Activated CD8-positive, alpha-beta memory T cell treated with anti-CD3 and anti-CD28 coated beads, Interleukin-2, amount 50 U/mL, for 4 hours (primary cell): ENCODE data around the gene CRYM.
"Not testable (repeated sequence)": the region's sequence is repeated elsewhere in the genome, so short reads cannot be mapped to it uniquely, and the experiment has no call there.

ENCODE experiments used
- DNase-seq: peaks from one replicate; pipeline ENCODE4 v3.0.0-alpha.2; 2020

CRYM gene

DNA sequence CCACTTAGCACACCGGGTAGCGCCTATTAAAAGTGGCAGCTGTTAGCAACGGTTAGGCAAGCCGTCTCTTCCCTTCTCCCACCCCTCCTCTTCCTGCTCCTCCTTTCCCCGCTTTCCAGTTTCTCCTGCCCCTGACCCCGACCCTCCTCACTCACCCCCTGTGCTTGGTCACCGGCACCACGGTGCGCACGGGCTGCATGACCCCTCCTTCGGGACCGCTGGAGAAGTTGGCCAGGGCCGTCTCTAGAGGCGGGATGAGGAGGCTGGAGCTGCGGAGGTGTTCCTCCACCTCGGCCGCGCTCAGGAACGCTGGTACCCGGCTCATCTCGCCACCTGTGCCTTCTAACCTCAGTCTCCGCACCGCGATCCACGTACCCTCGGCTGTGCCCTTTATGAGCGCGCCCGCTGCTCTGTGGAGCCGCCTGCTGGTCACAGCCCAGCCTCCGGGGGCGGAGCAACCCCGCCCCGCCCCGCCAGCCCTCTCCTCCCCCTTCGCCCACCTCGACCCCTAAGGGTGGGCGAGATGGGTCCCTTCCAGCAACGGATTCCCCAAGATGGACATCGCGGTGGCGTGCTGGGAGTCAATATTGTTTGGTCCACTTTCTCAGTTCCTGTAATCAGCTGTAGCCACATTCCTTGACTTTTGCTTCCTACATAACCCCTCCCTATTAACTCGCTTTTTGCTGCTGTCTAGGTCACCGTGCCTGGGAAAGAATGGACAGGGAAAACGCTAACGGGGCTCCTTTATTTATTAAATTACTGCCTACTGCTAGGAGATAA is at the start of gene CRYM:
TSS of gene CRYM (minus strand) at position 364 of the 780 bp plus-strand sequence. CDS start at position 325, 39 bp downstream.
- DNase-seq, result no peak

DNA sequence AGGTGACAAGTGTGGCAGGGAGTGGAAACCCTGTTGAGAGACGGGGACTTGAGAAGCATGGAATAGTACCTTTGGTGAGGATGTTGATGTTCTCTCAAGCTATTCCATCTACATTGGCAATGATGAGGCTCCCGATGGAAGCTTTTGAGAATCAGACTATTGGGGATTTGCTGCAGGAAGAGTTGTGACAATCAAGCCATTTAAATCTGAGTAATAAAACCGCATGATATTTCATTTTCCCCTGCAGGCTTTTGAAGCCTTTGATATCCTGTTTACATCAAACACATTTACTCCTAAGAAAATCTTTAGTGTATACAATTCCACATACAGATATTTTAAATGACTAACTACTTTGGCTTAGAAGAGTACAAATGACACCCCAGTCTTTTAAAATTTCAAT is 49.0 kb upstream of the CRYM start:
- DNase-seq, result no peak

GRCh38 chr16:21326459-21326858 is 48.4 kb upstream of the CRYM start:
- DNase-seq, result no peak

GRCh38 chr16:21324267-21324666 is 46.2 kb upstream of the CRYM start:
- DNase-seq, result no peak

DNA sequence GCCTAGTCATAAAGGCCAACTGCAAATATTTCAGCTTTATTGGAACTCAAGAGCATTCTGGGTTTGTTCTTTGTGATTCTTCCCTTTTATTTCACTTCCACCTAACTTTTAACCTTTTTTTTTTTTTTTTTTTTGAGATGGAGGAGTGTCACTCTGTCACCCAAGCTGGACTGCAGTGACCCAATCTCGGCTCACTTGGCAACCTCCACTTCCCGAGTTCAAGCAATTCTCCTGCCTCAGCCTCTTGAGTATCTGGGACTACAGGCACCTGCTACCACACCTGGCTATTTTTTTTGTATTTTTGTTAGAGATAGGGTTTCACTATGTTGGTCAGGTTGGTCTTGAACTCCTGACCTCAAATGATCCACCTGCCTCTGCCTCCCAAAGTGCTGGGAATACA is 44.2 kb upstream of the CRYM start:
- DNase-seq, result not testable (repeated sequence)

- no peak for DNase-seq
Observed at GRCh38 chr16:21321736-21322135, 43.6 kb upstream of the CRYM start.

DNA sequence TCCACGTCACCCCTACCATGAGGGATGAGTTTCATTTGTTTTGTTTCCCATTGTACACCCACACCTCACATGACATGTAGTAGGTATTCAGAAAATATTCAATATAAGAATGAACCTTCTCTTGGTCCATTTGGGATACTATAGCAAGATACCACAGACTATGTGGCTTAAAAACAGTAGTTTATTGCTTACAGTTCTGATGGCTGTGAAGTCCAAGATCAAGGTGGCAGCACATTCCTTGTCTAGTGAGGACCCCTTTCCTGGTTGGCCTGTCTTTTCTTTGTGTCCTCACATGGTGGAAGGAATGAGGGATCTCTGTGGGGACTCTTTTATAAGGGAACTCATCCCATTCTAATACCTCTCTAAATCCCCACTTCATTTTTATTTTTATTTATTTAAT is 36.2 kb upstream of the CRYM start:
- DNase-seq, result no peak

DNA sequence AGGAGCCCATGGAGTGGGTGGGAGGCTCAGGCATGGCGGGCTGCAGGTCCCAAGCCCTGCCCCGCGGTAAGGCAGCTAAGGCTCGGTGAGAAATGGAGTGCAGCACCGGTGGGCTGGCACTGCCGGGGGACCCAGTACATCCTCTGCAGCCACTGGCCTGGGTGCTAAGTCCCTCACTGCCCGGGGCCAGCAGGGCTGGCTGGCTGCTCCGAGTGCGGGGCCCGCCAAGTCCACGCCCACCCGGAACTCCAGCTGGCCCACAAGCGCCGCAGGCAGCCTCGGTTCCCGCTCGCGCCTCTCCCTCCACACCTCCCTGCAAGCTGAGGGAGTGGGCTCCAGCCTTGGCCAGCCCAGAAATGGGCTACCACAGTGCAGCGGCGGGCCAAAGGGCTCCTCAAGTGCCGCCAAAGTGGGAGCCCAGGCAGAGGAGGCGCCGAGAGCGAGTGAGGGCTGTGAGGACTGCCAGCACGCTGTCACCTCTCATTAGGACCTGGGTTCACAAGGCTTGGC is 34.8 kb upstream of the CRYM start:
- not testable (repeated sequence) for DNase-seq

DNA sequence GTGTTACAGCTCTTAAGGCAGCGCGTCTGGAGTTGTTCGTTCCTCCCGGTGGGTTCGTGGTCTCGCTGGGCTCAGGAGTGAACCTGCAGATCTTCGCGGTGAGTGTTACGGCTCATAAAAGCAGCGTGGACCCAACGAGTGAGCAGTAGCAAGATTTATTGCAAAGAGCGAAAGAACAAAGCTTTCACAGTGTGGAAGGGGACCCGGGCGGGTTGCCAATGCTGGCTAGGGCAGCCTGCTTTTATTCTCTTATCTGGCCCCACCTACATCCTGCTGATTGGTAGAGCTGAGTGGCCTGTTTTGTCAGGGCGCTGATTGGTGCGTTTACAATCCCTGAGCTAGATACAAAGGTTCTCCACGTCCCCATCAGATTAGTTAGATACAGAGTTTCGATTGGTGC is 34.0 kb upstream of the CRYM start:
- DNase-seq, result not testable (repeated sequence)

GRCh38 chr16:21306712-21307111 is 28.6 kb upstream of the CRYM start:
- DNase-seq, result not testable (repeated sequence)

DNA sequence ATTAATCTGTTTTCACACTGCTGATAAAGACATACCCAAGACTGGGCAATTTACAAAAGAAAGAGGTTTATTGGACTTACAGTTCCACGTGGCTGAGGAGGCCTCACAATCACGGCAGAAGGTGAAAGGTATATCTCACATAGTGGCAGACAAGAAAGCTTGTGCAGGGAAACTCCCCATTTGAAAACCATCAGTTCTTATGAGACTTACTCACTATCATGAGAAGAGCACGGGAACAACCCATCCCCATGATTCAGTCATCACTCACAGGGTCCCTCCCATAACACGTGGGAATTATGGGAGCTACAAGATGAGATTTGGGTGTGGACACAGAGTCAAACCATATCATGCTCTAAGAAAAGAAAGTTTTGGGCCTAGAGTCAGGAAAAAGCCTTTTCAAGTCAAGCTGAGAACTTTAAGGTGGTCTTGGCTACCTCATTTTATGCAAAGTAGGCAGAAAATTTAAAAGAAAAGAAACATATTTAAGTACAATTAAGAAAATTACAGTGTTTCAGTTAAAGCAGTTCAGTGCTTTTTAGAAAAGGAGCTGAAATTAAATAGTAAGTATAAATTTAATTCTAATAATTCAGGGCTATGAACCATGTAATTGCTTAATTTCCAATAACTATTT is 24.9 kb upstream of the CRYM start:
- no peak for DNase-seq

DNA sequence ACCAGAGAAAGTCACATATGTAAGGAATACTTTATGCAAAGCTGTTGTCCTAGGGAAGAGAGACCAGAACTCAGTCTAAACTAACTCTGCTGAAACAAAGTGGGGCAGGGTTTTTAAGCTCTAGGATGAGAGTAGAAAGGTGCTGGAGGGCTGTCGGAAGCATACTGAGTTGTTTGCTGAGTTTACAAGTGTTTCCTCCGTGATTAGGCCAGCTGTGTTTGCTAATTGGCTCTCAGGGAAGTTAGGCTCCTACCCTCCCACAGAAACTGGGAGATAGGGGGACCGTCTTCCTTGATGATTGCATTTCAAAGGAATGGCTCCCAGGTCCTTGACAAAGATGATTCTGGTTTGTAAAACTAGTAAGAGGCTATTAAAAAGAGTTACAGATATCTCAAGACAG is 24.4 kb upstream of the CRYM start:
- no peak for DNase-seq

- no peak for DNase-seq
Observed at GRCh38 chr16:21301895-21302291, 23.8 kb upstream of the CRYM start.

DNA sequence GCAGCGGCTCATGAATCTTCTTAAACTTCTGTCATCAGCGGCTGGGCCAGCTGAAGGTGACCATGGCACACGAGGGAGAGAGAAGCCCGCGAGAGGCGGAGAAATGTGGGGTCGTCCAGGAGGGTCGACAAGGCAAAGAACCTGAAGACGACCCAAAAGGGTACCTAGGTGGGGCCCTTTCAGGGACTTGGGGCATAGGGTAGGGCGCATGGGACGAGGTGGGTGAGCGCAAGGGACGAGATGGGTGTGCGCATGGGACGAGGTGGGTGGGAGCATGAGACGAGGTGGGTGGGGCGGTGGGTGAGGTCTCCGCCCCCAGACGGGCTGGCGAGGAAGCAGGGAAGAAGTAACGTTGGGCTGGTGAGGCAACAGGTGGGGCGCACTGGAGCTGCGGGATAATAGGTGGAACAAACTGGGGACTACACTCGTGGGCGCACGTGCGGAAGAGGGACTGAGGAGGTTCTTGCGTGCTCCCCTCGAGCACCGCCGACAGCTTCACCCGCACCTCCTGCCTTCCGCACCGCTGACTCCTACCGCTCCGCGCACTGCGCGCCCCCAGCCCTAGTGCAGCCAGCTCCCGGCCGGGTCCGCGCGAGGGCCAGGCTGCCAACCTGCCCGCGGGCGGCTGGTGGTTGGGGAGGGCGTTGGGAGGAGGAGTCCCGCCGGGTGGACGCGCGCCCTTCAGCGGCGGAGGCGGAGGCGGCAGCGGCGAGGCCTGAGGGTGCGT is 23.2 kb upstream of the CRYM start:
- peak; percentile 21 for DNase-seq

GRCh38 chr16:21300309-21301167 is 22.4 kb upstream of the CRYM start:
- no peak for DNase-seq

DNA sequence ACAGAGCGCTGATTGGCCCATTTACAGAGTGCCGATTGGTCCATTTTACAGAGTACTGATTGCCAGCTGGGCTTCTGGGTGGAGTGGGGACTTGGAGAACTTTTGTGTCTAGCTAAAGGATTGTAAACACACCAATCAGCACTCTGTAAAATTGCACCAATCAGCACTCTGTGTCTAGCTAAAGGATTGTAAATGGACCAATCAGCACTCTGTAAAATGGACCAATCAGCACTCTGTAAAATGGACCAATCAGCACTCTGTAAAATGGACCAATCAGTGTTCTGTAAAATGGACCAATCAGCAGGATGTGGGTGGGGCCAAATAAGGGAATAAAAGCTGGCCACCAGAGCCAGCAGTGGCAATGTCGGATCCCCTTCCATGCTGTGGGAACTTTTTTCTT is 11.7 kb upstream of the CRYM start:
- DNase-seq, result not testable (repeated sequence)

GRCh38 chr16:21285314-21285713 is 7.2 kb upstream of the CRYM start:
- DNase-seq, result no peak

GRCh38 chr16:21284414-21284813 is 6.3 kb upstream of the CRYM start:
- no peak for DNase-seq

- DNase-seq, result no peak
Observed at GRCh38 chr16:21283521-21284289, 5.6 kb upstream of the CRYM start.

DNA sequence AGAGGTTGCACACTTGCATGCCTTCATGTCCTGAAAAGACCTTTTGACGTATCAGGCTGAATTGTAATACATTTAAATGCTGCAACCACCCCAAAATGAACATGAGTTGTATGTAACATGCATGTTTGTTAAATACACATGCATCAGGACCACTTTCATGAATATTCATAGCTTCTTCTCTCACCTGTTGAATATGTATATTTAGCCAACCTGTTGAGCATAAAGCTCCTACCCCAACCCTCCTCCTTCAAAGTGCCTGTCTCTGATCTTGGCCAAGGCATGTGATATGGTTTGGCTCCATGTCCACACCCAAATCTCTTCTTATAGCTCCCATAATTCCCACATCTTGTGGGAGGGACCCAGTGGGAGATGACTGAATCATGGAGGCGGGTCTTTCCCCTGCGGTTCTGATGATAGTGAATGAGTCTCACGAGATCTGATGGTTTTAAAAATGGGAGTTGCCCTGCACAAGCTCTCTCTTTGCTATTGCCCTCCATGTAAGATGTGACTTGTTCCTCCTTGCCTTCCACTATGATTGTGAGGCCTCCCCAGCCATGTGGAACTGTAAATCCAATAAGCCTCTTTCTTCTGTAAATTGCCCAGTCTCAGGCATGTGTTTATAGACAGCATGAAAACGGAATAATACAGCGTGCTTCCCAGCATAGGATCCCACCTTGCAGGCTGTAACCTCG is 3.8 kb upstream of the CRYM start:
- DNase-seq, result no peak

- DNase-seq, result no peak
Observed at GRCh38 chr16:21279501-21279900, 1.4 kb upstream of the CRYM start.
